ENCODE data around the gene TIPARP. TPM values are rescaled to one million over a fixed set of nuclear protein-coding genes. Genes with fewer than 3 reads are reported as not detected.

TIPARP gene
- total and polyA plus RNA-seq, 2 donors (not counting 1 experiment from before 2014, with no cell fraction given) = 8.6 to 22.1 TPM

- peaks cover 8% of the 10 kb centered on the region for H3K4me1 ChIP-seq (ENCODE audit: control insufficient read depth, extremely low read depth, insufficient read depth, low read length)
- H3K27me3 ChIP-seq (ENCODE audit: control insufficient read depth, insufficient read depth, low read length) = no peaks in the 10 kb centered on the region
- H3K9me3 ChIP-seq (ENCODE audit: control insufficient read depth, insufficient read depth, low read depth, low read length) = no peaks in the 10 kb centered on the region
- DNase-seq (ENCODE audit: low read depth in 2 of 2) = peak; percentile 38 to 62
- H3K79me2 ChIP-seq (ENCODE audit: control insufficient read depth, insufficient read depth, low read length) = no peaks in the 10 kb centered on the region
- H3K4me2 ChIP-seq (ENCODE audit: extremely low read depth, insufficient read depth, low read length) = peak overlapping the region; percentile 25
- H2AFZ ChIP-seq (ENCODE audit: low read length) = no peak overlapping the region
- no peak overlapping the region for H3K4me3 ChIP-seq (replicated peaks in 1 of 4; ENCODE audit: control extremely low read depth in 1 of 4, insufficient read depth in 1 of 4, low read depth in 3 of 4, low read length in 4 of 4)
- H4K20me1 ChIP-seq (ENCODE audit: control insufficient read depth, extremely low read depth, insufficient read depth, low read length) = no peaks in the 10 kb centered on the region
- no peak overlapping the region for H3K27ac ChIP-seq (ENCODE audit: insufficient read depth, low read length)
- TF ChIP-seq EZH2 (IDR thresholded peaks at IDR 0.05; ENCODE audit: low read length, missing control alignments) (no peak), CTCF (conservative IDR thresholded peaks at IDR 0.05 in 1 of 2, IDR thresholded peaks at IDR 0.05 in 1 of 2; ENCODE audit: low read depth in 1 of 2, low read length in 2 of 2) (no peak)
- no peaks in the 10 kb centered on the region for H3K36me3 ChIP-seq (ENCODE audit: control insufficient read depth, insufficient read depth, low read length)
- H3K9ac ChIP-seq (ENCODE audit: insufficient read depth, low read length) = no peak overlapping the region
These were observed 6.2 kb upstream of the TIPARP start for GRCh38 chr3:156668073-156668763.

- H3K27me3 ChIP-seq (ENCODE audit: control insufficient read depth, insufficient read depth, low read length) = no peaks in the 10 kb centered on the region
- H3K36me3 ChIP-seq (ENCODE audit: control insufficient read depth, insufficient read depth, low read length) = no peaks in the 10 kb centered on the region
- H3K79me2 ChIP-seq (ENCODE audit: control insufficient read depth, insufficient read depth, low read length) = peaks cover 6% of the 10 kb centered on the region
- H3K9ac ChIP-seq (ENCODE audit: insufficient read depth, low read length) = no peak overlapping the region
- no peak overlapping the region for H2AFZ ChIP-seq (ENCODE audit: low read length)
- DNase-seq (ENCODE audit: low read depth in 2 of 2) = no peak
- no peak overlapping the region for H3K27ac ChIP-seq (ENCODE audit: insufficient read depth, low read length)
- H4K20me1 ChIP-seq (ENCODE audit: control insufficient read depth, extremely low read depth, insufficient read depth, low read length) = no peaks in the 10 kb centered on the region
- no peaks in the 10 kb centered on the region for H3K9me3 ChIP-seq (ENCODE audit: control insufficient read depth, insufficient read depth, low read depth, low read length)
- no peak overlapping the region for H3K4me2 ChIP-seq (ENCODE audit: extremely low read depth, insufficient read depth, low read length)
- TF ChIP-seq EZH2 (IDR thresholded peaks at IDR 0.05; ENCODE audit: low read length, missing control alignments) (no peak), CTCF (conservative IDR thresholded peaks at IDR 0.05 in 1 of 2, IDR thresholded peaks at IDR 0.05 in 1 of 2; ENCODE audit: low read depth in 1 of 2, low read length in 2 of 2) (no peak)
- no peaks in the 10 kb centered on the region for H3K4me1 ChIP-seq (ENCODE audit: control insufficient read depth, extremely low read depth, insufficient read depth, low read length)
- no peak overlapping the region for H3K4me3 ChIP-seq (replicated peaks in 1 of 4; ENCODE audit: control extremely low read depth in 1 of 4, insufficient read depth in 1 of 4, low read depth in 3 of 4, low read length in 4 of 4)
These were observed 4.3 kb upstream of the TIPARP start for GRCh38 chr3:156670077-156670476.

- H3K79me2 ChIP-seq (ENCODE audit: control insufficient read depth, insufficient read depth, low read length) = peaks cover 12% of the 10 kb centered on the region
- no peaks in the 10 kb centered on the region for H4K20me1 ChIP-seq (ENCODE audit: control insufficient read depth, extremely low read depth, insufficient read depth, low read length)
- TF ChIP-seq EZH2 (IDR thresholded peaks at IDR 0.05; ENCODE audit: low read length, missing control alignments) (no peak), CTCF (conservative IDR thresholded peaks at IDR 0.05 in 1 of 2, IDR thresholded peaks at IDR 0.05 in 1 of 2; ENCODE audit: low read depth in 1 of 2, low read length in 2 of 2) (no peak)
- no peaks in the 10 kb centered on the region for H3K36me3 ChIP-seq (ENCODE audit: control insufficient read depth, insufficient read depth, low read length)
- DNase-seq (ENCODE audit: low read depth in 2 of 2) = no peak
- no peaks in the 10 kb centered on the region for H3K4me1 ChIP-seq (ENCODE audit: control insufficient read depth, extremely low read depth, insufficient read depth, low read length)
- H3K27me3 ChIP-seq (ENCODE audit: control insufficient read depth, insufficient read depth, low read length) = no peaks in the 10 kb centered on the region
- no peaks in the 10 kb centered on the region for H3K9me3 ChIP-seq (ENCODE audit: control insufficient read depth, insufficient read depth, low read depth, low read length)
- no peak overlapping the region for H2AFZ ChIP-seq (ENCODE audit: low read length)
- no peak overlapping the region for H3K4me3 ChIP-seq (replicated peaks in 1 of 4; ENCODE audit: control extremely low read depth in 1 of 4, insufficient read depth in 1 of 4, low read depth in 3 of 4, low read length in 4 of 4)
- H3K27ac ChIP-seq (ENCODE audit: insufficient read depth, low read length) = no peak overlapping the region
- no peak overlapping the region for H3K4me2 ChIP-seq (ENCODE audit: extremely low read depth, insufficient read depth, low read length)
- H3K9ac ChIP-seq (ENCODE audit: insufficient read depth, low read length) = no peak overlapping the region
These were observed 3.7 kb upstream of the TIPARP start for GRCh38 chr3:156670652-156671051.
